ENCODE results near the gene GEMIN4. TPM values are rescaled to one million over a fixed set of nuclear protein-coding genes. Genes with fewer than 3 reads are reported as not detected.

Gene GEMIN4
- total and polyA plus RNA-seq, 2 of the 8 experiments (the other 6 are each of a cell fraction or from before 2014, with no cell fraction given), result 32.1 to 51.9 TPM

- Histone ChIP-seq H2BK5ac (ENCODE audit: low read depth, low read length) (no peak overlapping the region), H2BK120ac (replicated peaks; ENCODE audit: low read depth, low read length) (no peak overlapping the region), H3K4me3 (ENCODE audit: extremely low read depth in 1 of 4, insufficient read depth in 2 of 4, low read depth in 3 of 4, low read length in 4 of 4) (no peak overlapping the region), H4K8ac (ENCODE audit: extremely low read depth, insufficient read depth, low read length) (no peak overlapping the region), H3K14ac (ENCODE audit: insufficient read length) (no peak overlapping the region), H4K91ac (replicated peaks; ENCODE audit: insufficient read length, low read length) (no peak overlapping the region), H2AK5ac (ENCODE audit: low read depth, low read length) (no peak overlapping the region), H3K23ac (ENCODE audit: insufficient read length) (no peak overlapping the region), H3K23me2 (ENCODE audit: low read depth, low read length) (no peaks in the 10 kb centered on the region), H3K18ac (ENCODE audit: extremely low read depth, low read length) (no peak overlapping the region), H3K4me2 (ENCODE audit: insufficient read depth in 1 of 2, low read depth in 2 of 2, low read length in 2 of 2) (no peak overlapping the region), H3K9me3 (ENCODE audit: insufficient read depth in 2 of 2, low read depth in 1 of 2, low read length in 1 of 2) (no peaks in the 10 kb centered on the region), H4K20me1 (replicated peaks in 1 of 2; ENCODE audit: control insufficient read depth in 1 of 2, insufficient read depth in 2 of 2, low read length in 2 of 2) (peaks cover 0 to 3% of the 10 kb centered on the region in 2 experiments), H3K56ac (replicated peaks; ENCODE audit: insufficient read length, low read depth, low read length) (no peak overlapping the region), H2AFZ (ENCODE audit: low read length) (no peak overlapping the region), H3K79me1 (ENCODE audit: low read depth, low read length) (no peaks in the 10 kb centered on the region; the same call in 1 of the 2 replicates), H3K36me3 (ENCODE audit: control insufficient read depth in 2 of 4, insufficient read depth in 4 of 4, low read length in 3 of 4) (peaks cover 4 to 22% (median 16%) of the 10 kb centered on the region in 4 experiments; a peak in 6 of 8 replicates), H3K27ac (ENCODE audit: low read depth, low read length) (no peak overlapping the region), H2BK15ac (ENCODE audit: low read length) (no peak overlapping the region), H4K5ac (ENCODE audit: insufficient read length, low read depth, low read length) (no peak overlapping the region), H2BK12ac (ENCODE audit: low read depth, low read length) (no peak overlapping the region), H3K9ac (replicated peaks in 1 of 4; ENCODE audit: extremely low read depth in 1 of 4, low read depth in 3 of 4, low read length in 3 of 4) (no peak overlapping the region), H2BK20ac (ENCODE audit: low read length) (no peak overlapping the region), H3K79me2 (ENCODE audit: control insufficient read depth in 1 of 2, insufficient read depth in 2 of 2, low read length in 2 of 2) (peaks cover 0 to 5% of the 10 kb centered on the region in 2 experiments; a peak in 1 of 4 replicates), H3K27me3 (replicated peaks in 1 of 4; ENCODE audit: control insufficient read depth in 3 of 4, extremely low read depth in 1 of 4, insufficient read depth in 3 of 4, low read length in 3 of 4) (no peaks in the 10 kb centered on the region), H3K4me1 (replicated peaks in 1 of 4; ENCODE audit: control insufficient read depth in 3 of 4, insufficient read depth in 4 of 4, low read length in 3 of 4) (no peaks in the 10 kb centered on the region), H3K4ac (replicated peaks; ENCODE audit: insufficient read length, low read depth, low read length) (no peak overlapping the region)
- TF ChIP-seq SRF (IDR thresholded peaks at IDR 0.05; ENCODE audit: low read depth, low read length) (no peak), MAFK (IDR thresholded peaks at IDR 0.05; ENCODE audit: low read depth, low read length) (0 out of 2 replicates have a peak, but pooled peaks have one; percentile 4)
- WGBS, 2 experiments (ENCODE audit: extremely low coverage in 1 of 2, insufficient coverage in 1 of 2, insufficient read length in 1 of 2, insufficient replicate concordance in 2 of 2, low coverage in 1 of 2, low lambda C conversion rate in 2 of 2, missing lambda C conversion rate in 1 of 2), result 87% methylated on average over 2 of the region's 2 CpGs; no CpG with 5 or more reads in 1 of the 2 experiments
- DNase-seq (ENCODE audit: low read depth in 1 of 2, low spot score in 2 of 2) (no peak), FAIRE-seq (no peak)
- ChIA-PET CTCF (ENCODE audit: partially characterized antibody) (interaction anchor here (1.2 to 2.5 kb wide), 4 partner anchors 9 to 532 kb away, joined by 3 to 6 read pairs (median 5); no protein-coding TSS in a partner anchor), POLR2A (ENCODE audit: partially characterized antibody) (no interaction called here)
Measured at GRCh38 chr17:696369-696768, 55.7 kb downstream of the GEMIN4 start.

Other genes with a start within 250 kb of the GEMIN4 start
- gene VPS53, start 37.4 kb downstream of the GEMIN4 start, total RNA-seq (2021; fragmentation: NEBNext Ultra II Directional; extraction: Animal tissue kit (Norgen Biotek cat#: 25700)), result 52.7 and 53.9 TPM in 2 replicates
- gene VPS53, start 37.4 kb downstream of the GEMIN4 start, polyA plus RNA-seq (2011; rRNA removed), result 12.3 and 13.0 TPM in 2 replicates
- gene TLCD3A, start 19.7 kb downstream of the GEMIN4 start, total RNA-seq (2021; fragmentation: NEBNext Ultra II Directional; extraction: Animal tissue kit (Norgen Biotek cat#: 25700)), result 23.8 and 26.1 TPM in 2 replicates
- 42.4 and 48.8 TPM in 2 replicates for gene TLCD3A, start 19.7 kb downstream of the GEMIN4 start, polyA plus RNA-seq (2011; rRNA removed)
- 81.3 and 85.3 TPM in 2 replicates for gene GLOD4, start 30.0 kb upstream of the GEMIN4 start, total RNA-seq (2021; fragmentation: NEBNext Ultra II Directional; extraction: Animal tissue kit (Norgen Biotek cat#: 25700))
- gene GLOD4, start 30.0 kb upstream of the GEMIN4 start, polyA plus RNA-seq (2011; rRNA removed), result 24.5 and 36.8 TPM in 2 replicates
- gene MRM3, start 30.1 kb upstream of the GEMIN4 start, total RNA-seq (2021; fragmentation: NEBNext Ultra II Directional; extraction: Animal tissue kit (Norgen Biotek cat#: 25700)), result 20.8 and 22.3 TPM in 2 replicates
- gene MRM3, start 30.1 kb upstream of the GEMIN4 start, polyA plus RNA-seq (2011; rRNA removed), result 10.1 and 10.7 TPM in 2 replicates
- gene NXN, start 227.5 kb upstream of the GEMIN4 start, total RNA-seq (2021; fragmentation: NEBNext Ultra II Directional; extraction: Animal tissue kit (Norgen Biotek cat#: 25700)), result 88.4 and 94.1 TPM in 2 replicates
- 107 and 205 TPM in 2 replicates for gene NXN, start 227.5 kb upstream of the GEMIN4 start, polyA plus RNA-seq (2011; rRNA removed)
- 17.2 and 17.4 TPM in 2 replicates for gene TIMM22, start 244.9 kb upstream of the GEMIN4 start, total RNA-seq (2021; fragmentation: NEBNext Ultra II Directional; extraction: Animal tissue kit (Norgen Biotek cat#: 25700))
- gene TIMM22, start 244.9 kb upstream of the GEMIN4 start, polyA plus RNA-seq (2011; rRNA removed), result 13.4 and 13.8 TPM in 2 replicates